ENCODE data around the gene SLC38A7.

DNA sequence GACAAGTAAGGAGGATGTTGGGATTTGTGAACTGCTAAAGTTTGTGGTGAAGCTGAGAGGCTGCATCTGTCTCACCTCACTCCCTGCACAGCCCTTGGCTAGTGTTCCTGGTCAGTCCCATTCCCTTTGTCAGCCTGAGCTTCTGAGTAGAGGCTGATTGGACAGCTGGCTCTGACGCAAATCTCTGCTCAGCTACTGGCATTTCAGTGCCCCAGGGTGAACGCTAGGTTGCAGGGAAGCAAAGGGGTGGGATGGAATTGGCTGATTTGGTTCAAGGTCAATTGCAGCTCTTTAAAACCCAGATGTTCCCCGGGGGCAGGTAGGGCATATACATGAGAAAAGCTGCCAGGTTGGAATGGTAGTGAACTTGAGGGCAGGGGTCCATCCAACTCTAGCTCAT, 31.8 kb downstream of the SLC38A7 start:
- TF ChIP-seq, protein P1, sequence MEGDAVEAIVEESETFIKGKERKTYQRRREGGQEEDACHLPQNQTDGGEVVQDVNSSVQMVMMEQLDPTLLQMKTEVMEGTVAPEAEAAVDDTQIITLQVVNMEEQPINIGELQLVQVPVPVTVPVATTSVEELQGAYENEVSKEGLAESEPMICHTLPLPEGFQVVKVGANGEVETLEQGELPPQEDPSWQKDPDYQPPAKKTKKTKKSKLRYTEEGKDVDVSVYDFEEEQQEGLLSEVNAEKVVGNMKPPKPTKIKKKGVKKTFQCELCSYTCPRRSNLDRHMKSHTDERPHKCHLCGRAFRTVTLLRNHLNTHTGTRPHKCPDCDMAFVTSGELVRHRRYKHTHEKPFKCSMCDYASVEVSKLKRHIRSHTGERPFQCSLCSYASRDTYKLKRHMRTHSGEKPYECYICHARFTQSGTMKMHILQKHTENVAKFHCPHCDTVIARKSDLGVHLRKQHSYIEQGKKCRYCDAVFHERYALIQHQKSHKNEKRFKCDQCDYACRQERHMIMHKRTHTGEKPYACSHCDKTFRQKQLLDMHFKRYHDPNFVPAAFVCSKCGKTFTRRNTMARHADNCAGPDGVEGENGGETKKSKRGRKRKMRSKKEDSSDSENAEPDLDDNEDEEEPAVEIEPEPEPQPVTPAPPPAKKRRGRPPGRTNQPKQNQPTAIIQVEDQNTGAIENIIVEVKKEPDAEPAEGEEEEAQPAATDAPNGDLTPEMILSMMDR (IDR thresholded peaks at IDR 0.05): no peak
- no peak for TF ChIP-seq POLR2A (IDR thresholded peaks at IDR 0.05)

All from body of pancreas (tissue), 4 donors.